Cardiac atrium fibroblast (primary cell): ENCODE results near the gene NPB. TPM values are rescaled to one million over a fixed set of nuclear protein-coding genes. Genes with fewer than 3 reads are reported as not detected.

Source experiments
- total RNA-seq: library from RNA; depleted of rRNA; stranded (reverse); fragments of >200 nt; gene quantifications from 2 replicates; pipeline ENCODE4 v1.2.3, GENCODE V29; 2015

NPB gene
- 6.6 TPM in 1 of 2 replicates, not detected in the other for total RNA-seq

GRCh38 chr17:81902023-81902652, at the start of gene NPB:
TSS of gene NPB (plus strand) at chr17:81902238. CDS start at chr17:81902278, 40 bp downstream.

GRCh38 chr17:81859906-81860755, 41.9 kb upstream of the NPB start, which contains the start of gene P4HB:
TSS of gene P4HB (minus strand) at chr17:81860535. CDS start at chr17:81860471, 64 bp downstream.

GRCh38 chr17:81870981-81871386, 31.1 kb upstream of the NPB start, which contains the start of gene ARHGDIA:
TSS of gene ARHGDIA (minus strand) at chr17:81871337. CDS start at chr17:81869930, 1,407 bp downstream.

DNA sequence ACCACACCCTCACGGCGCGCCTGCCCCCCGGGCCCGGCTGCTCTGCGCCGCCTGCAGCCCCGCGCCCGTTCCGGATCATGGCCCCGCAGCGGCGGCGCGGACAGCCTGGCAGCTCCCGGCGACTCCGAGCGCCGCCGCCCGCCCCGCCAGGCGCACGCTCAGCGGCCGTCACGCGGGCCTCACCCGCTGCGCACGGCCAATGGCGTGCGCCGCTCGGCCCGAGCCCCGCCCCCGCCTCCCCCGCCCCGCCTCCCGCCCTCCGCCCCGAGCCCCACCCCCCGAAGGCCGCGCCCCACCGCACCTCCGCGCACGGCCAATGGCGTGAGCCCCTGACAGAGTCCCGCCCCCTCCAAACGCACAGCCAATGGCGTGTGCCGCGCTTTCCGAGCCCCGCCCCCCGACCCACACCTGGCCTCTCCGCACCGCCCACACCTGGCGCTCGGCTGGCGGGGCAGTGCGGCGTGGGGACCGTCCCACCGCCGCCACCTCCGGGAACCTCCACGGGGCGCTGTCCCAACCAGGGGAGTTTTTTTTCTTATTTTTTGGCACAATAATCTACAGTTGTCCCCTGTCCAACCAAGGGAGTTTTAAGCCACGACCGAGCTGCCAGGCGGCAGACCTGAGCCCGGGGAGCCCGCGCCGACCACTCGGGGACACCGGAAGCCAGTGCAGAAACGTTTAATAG, 9.4 kb downstream of the NPB start, which contains the start of gene PCYT2:
Gene PCYT2 (minus strand): TSS at position 123 of the 685 bp plus-strand sequence. CDS start 44 bp downstream, at position 79.

DNA sequence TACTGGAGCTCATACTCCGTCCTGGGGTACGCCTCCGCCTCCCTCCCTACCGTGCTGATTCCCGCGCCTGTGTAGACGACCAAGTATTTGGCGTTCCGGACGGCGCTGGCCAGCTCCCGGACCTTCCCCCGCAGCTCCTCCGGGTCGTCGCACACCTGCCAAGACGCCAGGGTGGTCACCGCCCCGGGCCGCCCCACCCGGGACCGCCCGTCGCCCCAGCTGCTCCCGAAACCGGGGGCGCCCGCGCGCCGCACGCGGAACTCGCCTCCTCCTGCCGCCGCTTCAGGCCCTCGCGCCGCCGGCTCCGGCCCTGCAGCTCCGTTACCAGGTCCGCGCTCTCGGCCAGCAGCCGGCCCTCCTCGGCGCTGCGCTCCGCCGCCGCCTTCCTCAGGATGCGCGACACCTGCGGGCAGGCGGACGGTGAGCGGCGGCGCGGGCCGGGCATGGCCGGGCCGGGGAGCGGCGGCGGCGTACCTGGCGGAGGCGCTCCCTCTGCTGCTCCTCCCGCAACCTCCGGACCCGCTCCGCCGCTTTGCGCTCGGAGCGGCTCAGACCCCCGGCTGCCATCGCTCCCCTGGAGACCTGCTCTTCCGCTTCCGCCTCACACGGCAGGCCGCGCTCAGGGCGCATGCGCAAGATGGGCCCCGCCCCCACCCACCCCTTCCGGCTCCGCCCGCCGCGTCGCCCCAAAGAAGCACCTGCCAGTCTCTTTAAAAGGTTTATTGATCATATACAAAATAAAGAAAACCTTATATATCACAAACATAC, 15.7 kb downstream of the NPB start, which contains the start of gene SIRT7:
Gene SIRT7 (minus strand): TSS at position 612 of the 768 bp plus-strand sequence. CDS start 45 bp downstream, at position 567.

DNA sequence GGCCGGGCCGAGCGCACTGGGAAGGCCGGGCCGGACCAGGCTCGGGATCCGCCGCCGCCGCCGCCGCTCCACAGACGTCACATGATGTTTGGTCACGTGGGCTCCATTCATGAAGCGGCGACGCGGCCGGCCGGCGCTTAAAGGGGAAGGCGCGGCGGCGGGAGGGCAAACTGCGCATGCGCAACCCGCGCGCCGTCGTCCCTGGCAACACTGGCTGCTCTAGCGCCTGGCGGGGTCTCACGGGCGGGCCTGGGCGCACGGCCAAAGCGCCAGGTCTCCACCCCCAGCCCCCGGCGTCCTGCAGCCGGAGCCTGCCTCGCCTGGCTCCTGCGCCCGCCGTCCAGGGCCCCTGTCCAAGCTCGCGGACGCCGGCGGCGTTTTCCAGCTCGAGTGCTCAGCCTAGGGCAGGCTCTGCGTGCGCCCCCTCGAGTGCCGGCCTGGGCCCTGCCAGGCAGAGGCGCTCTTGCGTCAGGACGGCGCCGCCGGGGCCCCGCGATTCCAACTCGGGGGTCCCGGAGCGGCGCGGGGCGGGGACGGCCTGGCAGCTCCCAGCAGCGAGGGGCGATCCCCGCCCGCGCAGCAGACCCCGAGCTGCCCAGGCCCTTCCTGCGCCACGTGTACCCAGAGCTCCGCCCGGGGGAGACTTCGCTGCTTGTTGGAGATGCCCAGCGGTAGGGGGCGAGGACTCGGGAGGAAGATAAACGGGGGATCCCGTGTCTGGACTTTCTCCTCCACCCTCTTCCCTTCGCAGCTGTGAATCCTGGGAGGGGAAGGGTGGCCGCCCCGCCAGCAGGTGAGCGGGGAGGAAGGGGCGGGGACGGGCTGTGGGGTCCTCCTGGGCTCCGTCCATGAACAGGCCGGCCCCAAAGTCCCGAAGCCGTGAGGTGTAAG, 25.9 kb downstream of the NPB start, which contains the start of gene MAFG:
Gene MAFG (minus strand): TSS at position 83 of the 891 bp plus-strand sequence. CDS start 4,550 bp downstream, outside the sequence.

GRCh38 chr17:81947189-81947588, 45.2 kb downstream of the NPB start, which contains the start of gene MYADML2:
TSS of gene MYADML2 (minus strand) at chr17:81947233. CDS start at chr17:81941741, 5,492 bp downstream.

Other genes with a start within 250 kb of the NPB start
- gene PDE6G, start 245.7 kb upstream of the NPB start, total RNA-seq = not detected in 2 replicates
- 52.0 and 55.6 TPM in 2 replicates for gene OXLD1, start 235.6 kb upstream of the NPB start, total RNA-seq
- 10.9 and 30.5 TPM in 2 replicates for gene CCDC137, start 235.5 kb upstream of the NPB start, total RNA-seq
- gene ARL16, start 218.4 kb upstream of the NPB start, total RNA-seq = 41.5 and 45.0 TPM in 2 replicates
- gene HGS, start 218.2 kb upstream of the NPB start, total RNA-seq = 74.9 and 84.9 TPM in 2 replicates
- gene MRPL12, start 198.9 kb upstream of the NPB start, total RNA-seq = 45.7 and 65.5 TPM in 2 replicates
- 11.8 and 12.3 TPM in 2 replicates for gene SLC25A10, start 190.0 kb upstream of the NPB start, total RNA-seq
- gene GCGR, start 98.1 kb upstream of the NPB start, total RNA-seq = not detected in 2 replicates
- gene MCRIP1, start 68.9 kb upstream of the NPB start, total RNA-seq = 79.1 and 107 TPM in 2 replicates
- gene PPP1R27, start 67.2 kb upstream of the NPB start, total RNA-seq = not detected in 2 replicates
- gene P4HB, start 41.7 kb upstream of the NPB start, total RNA-seq = 3,334 and 3,459 TPM in 2 replicates
- gene ARHGDIA, start 30.9 kb upstream of the NPB start, total RNA-seq = 303 and 339 TPM in 2 replicates
- gene ALYREF, start 10.7 kb upstream of the NPB start, total RNA-seq = 55.6 and 108 TPM in 2 replicates
- 195 and 225 TPM in 2 replicates for gene ANAPC11, start 10.5 kb upstream of the NPB start, total RNA-seq
- 28.3 and 50.5 TPM in 2 replicates for gene PCYT2, start 9.2 kb downstream of the NPB start, total RNA-seq
- 13.1 and 14.3 TPM in 2 replicates for gene SIRT7, start 15.9 kb downstream of the NPB start, total RNA-seq
- 12.8 and 18.1 TPM in 2 replicates for gene MAFG, start 25.5 kb downstream of the NPB start, total RNA-seq
- gene PYCR1, start 35.1 kb downstream of the NPB start, total RNA-seq = 155 and 219 TPM in 2 replicates
- gene MYADML2, start 45.0 kb downstream of the NPB start, total RNA-seq = not detected in 2 replicates
- gene NOTUM, start 58.9 kb downstream of the NPB start, total RNA-seq = not detected in 2 replicates
- gene ASPSCR1, start 75.4 kb downstream of the NPB start, total RNA-seq = 14.3 and 17.8 TPM in 2 replicates
- gene CENPX, start 120.6 kb downstream of the NPB start, total RNA-seq = 69.9 and 77.9 TPM in 2 replicates
- 7.9 and 8.8 TPM in 2 replicates for gene LRRC45, start 121.1 kb downstream of the NPB start, total RNA-seq
- 32.6 and 38.8 TPM in 2 replicates for gene RAC3, start 129.4 kb downstream of the NPB start, total RNA-seq
- gene DCXR, start 135.5 kb downstream of the NPB start, total RNA-seq = 83.4 and 156 TPM in 2 replicates
- gene RFNG, start 149.6 kb downstream of the NPB start, total RNA-seq = 34.7 and 43.7 TPM in 2 replicates
- gene GPS1, start 149.7 kb downstream of the NPB start, total RNA-seq = 91.0 and 91.7 TPM in 2 replicates
- gene DUS1L, start 163.6 kb downstream of the NPB start, total RNA-seq = 33.0 and 34.7 TPM in 2 replicates
- 80.9 and 170 TPM in 2 replicates for gene FASN, start 196.0 kb downstream of the NPB start, total RNA-seq